Skeletal muscle tissue (tissue), 4 donors: Measurements from ENCODE around the gene RSPH10B. TPM values are rescaled to one million over a fixed set of nuclear protein-coding genes. Genes with fewer than 3 reads are reported as not detected.
"Not testable (repeated sequence)": the region's sequence is repeated elsewhere in the genome, so short reads cannot be mapped to it uniquely, and the experiment has no call there.

Source experiments
- H3K27ac ChIP-seq: one replicate; pipeline ENCODE4 v1.7.0; 2013; ENCODE audit warnings: mild to moderate bottlenecking, low read depth, low read length, inconsistent platforms
- H3K27me3 ChIP-seq, 3 donors: one replicate each; pipeline ENCODE4 v1.7.0; 2013; ENCODE audit warnings: low read length in 3 of 3; ENCODE audit not compliant: control insufficient read depth in 3 of 3, insufficient read depth in 3 of 3
- H3K36me3 ChIP-seq, 3 donors: one replicate each; pipeline ENCODE4 v1.7.0; 2013; ENCODE audit warnings: low read length in 3 of 3; ENCODE audit not compliant: control insufficient read depth in 3 of 3, insufficient read depth in 3 of 3
- H3K4me1 ChIP-seq, 3 donors: one replicate each; pipeline ENCODE4 v1.7.0; 2013; ENCODE audit warnings: low read length in 3 of 3, mild to moderate bottlenecking in 3 of 3; ENCODE audit not compliant: control insufficient read depth in 3 of 3, insufficient read depth in 3 of 3
- H3K4me3 ChIP-seq, 3 donors: one replicate each; pipeline ENCODE4 v1.7.0; 2013; ENCODE audit warnings: low read length in 3 of 3
- H3K9ac ChIP-seq, 3 donors: one replicate each; pipeline ENCODE4 v1.7.0; 2013; ENCODE audit warnings: low read length in 3 of 3, mild to moderate bottlenecking in 3 of 3, moderate library complexity in 2 of 3, low read depth in 1 of 3
- H3K9me3 ChIP-seq, 3 donors: one replicate each; pipeline ENCODE4 v1.7.0; 2013; ENCODE audit warnings: low read length in 3 of 3; ENCODE audit not compliant: control insufficient read depth in 3 of 3
- total RNA-seq: library from RNA; depleted of rRNA; stranded (reverse); fragments of >200 nt; gene quantifications from one replicate; pipeline ENCODE4 v1.2.3, GENCODE V29; 2014
- donor health status: Osteomylitis.

RSPH10B gene
- total RNA-seq, 1 donor from 2014 or later = 2.1 TPM

DNA sequence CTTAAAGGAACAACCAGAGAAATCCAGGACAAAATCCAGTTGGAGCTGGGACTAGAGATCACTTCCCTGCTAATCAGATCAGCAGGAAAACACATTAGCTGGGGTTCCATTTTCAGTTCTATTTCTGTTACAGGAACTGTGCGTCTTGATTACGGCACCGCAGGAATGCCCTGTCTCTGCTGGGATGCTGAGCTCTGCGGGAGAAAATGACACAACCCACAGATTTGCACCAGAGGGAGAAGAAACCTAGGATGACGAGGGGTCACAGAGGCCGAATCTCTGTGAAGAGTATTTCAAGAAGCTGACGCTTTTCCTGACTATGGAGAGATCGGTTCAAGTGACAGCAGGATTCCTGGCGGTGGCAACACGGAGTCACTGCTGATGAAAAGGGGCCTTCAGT is 40.2 kb downstream of the RSPH10B start:
- H3K27ac ChIP-seq, H3K9me3 ChIP-seq, H3K4me1 ChIP-seq, H3K36me3 ChIP-seq, H3K4me3 ChIP-seq, H3K27me3 ChIP-seq, H3K9ac ChIP-seq: not testable (repeated sequence)

DNA sequence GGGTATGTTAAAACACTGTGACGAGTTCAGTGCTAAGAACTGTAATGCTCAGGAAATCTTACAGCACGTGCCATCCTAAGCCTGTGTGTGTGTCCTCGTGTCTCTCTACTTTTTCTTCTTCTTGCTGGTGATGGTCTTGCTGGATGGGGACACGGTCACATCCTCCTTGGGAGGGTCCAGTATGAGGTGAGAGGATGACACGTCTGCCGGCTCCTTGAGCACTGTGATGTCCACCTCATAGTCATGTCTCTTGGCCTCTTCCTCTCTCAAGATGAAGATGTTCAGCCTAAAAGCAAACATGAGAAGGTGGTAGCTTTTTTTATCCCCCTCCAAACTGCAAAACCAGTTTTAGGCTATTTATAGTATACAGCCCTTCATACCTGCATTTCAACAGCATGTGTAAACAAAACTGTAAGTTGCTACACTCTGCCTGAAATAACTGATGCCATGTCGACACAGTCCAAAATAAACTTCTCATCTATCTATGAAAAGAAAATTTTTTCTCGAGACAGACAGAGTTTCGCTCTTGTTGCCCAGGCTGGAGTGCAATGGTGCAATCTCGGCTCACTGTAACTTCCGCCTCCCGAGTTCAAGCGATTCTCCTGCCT is 44.1 kb downstream of the RSPH10B start:
- not testable (repeated sequence) for H3K27me3 ChIP-seq, H3K4me1 ChIP-seq, H3K9ac ChIP-seq, H3K9me3 ChIP-seq, H3K36me3 ChIP-seq, H3K27ac ChIP-seq, H3K4me3 ChIP-seq

DNA sequence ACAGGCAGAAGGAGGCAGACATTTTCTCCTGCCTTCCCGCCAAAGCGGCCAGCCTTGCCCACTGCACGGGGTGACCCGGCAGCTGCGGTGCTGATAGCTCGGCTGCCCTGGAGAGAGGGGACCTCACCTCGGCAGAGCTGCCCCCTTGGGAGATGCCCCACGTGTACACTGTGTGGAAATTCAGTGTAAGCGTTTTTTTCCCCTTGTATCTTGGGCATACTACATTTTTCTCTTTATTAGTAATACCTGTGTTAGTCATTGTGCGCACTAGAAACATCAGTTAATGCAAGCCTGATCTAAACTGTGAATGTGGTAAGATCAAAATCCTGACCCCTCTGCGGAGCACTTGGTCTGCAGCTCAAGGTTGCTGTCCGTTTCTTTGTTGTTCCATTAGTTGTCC is 45.9 kb downstream of the RSPH10B start:
- not testable (repeated sequence) for H3K27ac ChIP-seq, H3K4me1 ChIP-seq, H3K27me3 ChIP-seq, H3K36me3 ChIP-seq, H3K9ac ChIP-seq, H3K9me3 ChIP-seq, H3K4me3 ChIP-seq

DNA sequence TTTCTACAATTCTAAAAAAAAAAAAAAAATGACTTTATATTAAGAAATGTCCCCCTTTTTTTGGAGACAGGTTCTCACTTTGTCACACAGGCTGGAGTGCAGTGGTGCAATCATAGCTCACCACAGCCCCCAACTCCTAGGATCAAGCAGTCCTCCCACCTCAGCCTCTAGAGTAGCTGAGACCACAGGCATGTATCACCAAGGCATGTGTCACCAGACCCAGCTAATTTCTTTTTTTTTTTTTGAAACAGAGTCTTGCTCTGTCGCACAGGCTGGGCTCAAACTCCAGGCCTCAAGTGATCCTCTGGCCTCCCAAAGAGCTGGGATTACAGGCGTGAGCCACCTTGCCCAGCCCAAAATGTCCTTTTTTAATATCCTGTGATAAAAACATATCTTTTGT is 46.3 kb downstream of the RSPH10B start:
- H3K27ac ChIP-seq, H3K4me3 ChIP-seq, H3K27me3 ChIP-seq, H3K36me3 ChIP-seq, H3K9ac ChIP-seq, H3K9me3 ChIP-seq, H3K4me1 ChIP-seq: not testable (repeated sequence)

DNA sequence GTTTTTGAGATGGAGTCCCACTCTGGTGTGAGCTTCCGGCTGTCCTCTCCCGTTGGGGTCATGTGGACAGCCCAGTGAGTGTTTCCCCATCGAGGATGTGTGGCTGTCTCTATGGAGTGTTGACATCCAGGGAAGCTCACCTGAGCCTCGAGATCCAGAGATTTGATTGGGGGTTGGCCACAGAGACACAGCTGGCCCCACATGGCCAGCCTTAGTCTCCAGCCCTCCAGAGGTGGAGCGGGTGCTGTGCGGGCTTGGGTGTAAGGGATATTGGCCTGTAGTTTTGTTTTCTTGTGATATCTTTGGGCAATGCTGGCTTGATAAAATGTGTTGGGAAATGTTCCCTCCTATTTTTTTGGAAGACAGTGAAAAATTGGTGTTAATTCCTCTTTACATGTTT is 54.0 kb downstream of the RSPH10B start:
- H3K9ac ChIP-seq, H3K4me1 ChIP-seq, H3K27me3 ChIP-seq, H3K9me3 ChIP-seq, H3K36me3 ChIP-seq, H3K4me3 ChIP-seq, H3K27ac ChIP-seq: not testable (repeated sequence)

DNA sequence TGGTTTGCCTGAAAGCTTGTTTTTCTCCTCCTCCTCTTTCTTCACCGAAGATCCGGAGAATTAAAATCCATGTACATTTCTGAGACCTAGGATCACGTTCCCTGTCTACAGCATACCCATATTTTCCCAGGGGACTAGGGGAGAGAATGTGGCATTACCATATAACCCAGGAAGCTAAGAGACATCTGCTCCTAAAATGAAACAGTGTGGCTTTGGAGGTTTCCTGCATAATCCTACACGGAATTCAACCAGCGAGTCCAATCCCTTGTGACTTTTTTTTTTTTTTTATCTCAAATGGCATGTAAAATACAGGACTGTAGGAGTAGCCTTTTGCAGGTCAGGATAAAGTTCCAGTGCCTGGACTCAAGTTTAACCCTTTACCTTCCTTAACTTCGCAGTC is 61.7 kb downstream of the RSPH10B start:
- H3K27ac ChIP-seq, H3K27me3 ChIP-seq, H3K4me1 ChIP-seq, H3K9me3 ChIP-seq, H3K4me3 ChIP-seq, H3K36me3 ChIP-seq, H3K9ac ChIP-seq: not testable (repeated sequence)

DNA sequence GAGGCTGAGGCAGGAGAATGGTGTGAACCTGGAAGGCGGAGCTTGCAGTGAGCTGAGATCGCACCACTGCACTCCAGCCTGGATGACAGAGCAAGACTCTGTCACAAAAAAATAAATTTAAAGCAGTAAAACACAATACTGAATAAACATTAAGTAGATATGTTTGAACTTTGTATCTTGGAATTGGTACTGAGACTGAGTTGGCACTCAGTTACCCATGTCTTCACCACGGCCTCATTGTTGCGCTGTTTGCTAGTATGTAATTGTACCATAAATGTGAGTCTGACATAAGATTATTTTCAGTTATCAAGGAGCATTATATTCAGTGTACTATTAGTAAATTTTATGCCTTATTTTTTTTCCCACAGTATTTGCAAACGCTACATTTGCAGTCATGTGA is 65.8 kb downstream of the RSPH10B start:
- H3K4me3 ChIP-seq, H3K27ac ChIP-seq, H3K36me3 ChIP-seq, H3K4me1 ChIP-seq, H3K27me3 ChIP-seq, H3K9ac ChIP-seq, H3K9me3 ChIP-seq: not testable (repeated sequence)

DNA sequence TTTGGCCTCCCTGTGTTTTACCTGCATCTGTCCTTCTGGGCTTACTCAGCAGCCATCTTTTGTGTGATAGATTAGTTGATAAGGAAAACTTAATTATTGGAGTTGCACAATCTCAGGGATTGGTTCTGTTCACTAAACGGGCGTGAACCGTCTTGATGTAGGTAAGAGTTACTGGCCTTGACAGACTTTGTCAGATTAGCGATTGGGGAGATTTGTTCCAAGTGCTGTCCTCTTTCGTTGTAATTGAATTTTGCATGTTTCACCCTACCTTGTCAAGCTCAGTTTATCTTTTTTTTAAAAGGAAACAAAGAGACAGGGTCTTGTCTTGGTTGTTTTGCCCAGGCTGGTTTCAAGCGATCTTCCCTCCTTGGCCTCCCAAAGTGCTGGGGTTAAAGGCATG is 67.5 kb downstream of the RSPH10B start:
- not testable (repeated sequence) for H3K4me3 ChIP-seq, H3K4me1 ChIP-seq, H3K27me3 ChIP-seq, H3K36me3 ChIP-seq, H3K27ac ChIP-seq, H3K9me3 ChIP-seq, H3K9ac ChIP-seq

DNA sequence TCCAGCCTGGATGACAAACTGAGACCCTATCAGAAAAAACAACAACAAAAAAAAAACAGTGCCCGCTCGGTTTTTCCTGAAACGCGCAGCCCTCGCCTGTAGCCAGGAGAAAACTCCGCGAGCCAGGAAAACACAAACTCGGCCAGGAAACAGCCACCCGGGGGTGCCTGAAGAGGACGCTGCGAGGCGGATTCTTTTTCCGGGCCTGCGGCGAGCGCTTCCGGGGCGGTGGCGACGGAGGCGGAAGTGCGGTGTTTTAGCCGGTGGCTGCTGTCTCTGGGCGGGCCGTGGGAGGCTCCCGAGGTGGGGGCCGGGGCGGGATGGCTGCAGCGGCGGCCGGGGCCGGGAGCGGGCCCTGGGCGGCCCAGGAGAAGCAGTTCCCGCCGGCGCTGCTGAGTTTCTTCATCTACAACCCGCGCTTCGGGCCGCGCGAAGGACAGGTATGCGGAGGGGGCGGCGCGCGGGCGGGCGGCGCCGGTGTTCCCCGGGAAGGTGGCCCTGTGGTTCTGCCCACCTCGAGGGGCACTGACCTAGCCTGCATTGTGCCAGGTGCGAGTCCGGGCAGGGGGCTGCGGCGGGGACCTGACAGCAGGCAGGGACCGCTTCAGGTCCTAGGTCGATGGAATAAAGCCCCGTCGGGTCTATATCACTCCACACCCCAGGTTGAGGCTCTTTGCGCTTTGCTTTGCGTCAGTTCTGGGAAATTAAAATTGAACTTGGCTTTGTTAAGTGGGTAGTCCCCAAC is 71.8 kb downstream of the RSPH10B start, which contains the start of gene CCZ1:
Gene CCZ1, plus strand, starts transcription at position 254 of the 745 bp plus-strand sequence. Its CDS starts 67 bp downstream, at position 321.
- H3K27ac ChIP-seq = not testable (repeated sequence)
- H3K9ac ChIP-seq = peak within 1 kb of the TSS in 1 of 3 donors; percentile 60

DNA sequence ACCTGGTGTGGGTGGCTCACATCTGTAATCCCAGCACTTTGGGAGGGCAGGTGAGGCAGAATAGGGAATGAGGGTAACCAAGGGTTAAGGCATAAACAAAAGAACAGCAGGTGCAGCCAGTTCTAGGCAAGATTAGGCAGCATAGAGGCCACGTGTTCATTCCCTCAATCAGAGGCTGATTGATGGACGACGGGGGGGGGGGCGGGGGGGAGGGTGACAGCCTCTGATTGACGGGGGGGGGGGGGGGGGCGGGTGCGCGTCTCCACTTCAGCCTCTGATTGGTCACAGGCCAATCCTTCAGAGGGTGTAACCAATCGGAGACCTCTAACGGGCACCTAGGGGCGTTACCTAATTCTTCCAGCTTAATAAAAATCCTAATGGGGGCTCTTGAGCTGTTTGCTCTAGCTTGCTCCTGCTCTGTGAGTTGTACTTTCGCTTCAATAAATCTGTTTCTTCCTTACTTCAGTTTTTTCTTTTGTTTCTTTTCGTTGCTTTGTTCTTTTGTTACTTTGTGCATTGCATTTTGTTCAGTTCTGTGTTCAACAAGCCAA is 73.0 kb downstream of the RSPH10B start:
- not testable (repeated sequence) for H3K27ac ChIP-seq, H3K9ac ChIP-seq, H3K4me3 ChIP-seq, H3K27me3 ChIP-seq, H3K4me1 ChIP-seq, H3K36me3 ChIP-seq, H3K9me3 ChIP-seq

More for the DNA sequence above, 71.8 kb downstream of the RSPH10B start, which contains the start of gene CCZ1:
- H3K9me3 ChIP-seq, H3K36me3 ChIP-seq, H3K27me3 ChIP-seq, H3K4me1 ChIP-seq: not testable (repeated sequence)
- H3K4me3 ChIP-seq = peak within 1 kb of the TSS; percentile 38 to 56 (median 46)
